Heart left ventricle (tissue), 13 donors: ENCODE results near the gene TTLL11.

ENCODE experiments used
- CTCF ChIP-seq, 12 donors: fragments of 200-600 bp; sonication (generic) in 4 of 12; IDR thresholded peaks; one replicate each; pipeline versions ENCODE4 v1.5.0 to v1.8.0; 2018 to 2022; ENCODE audit warnings: antibody characterized with exemption in 12 of 12, mild to moderate bottlenecking in 5 of 12
- POLR2A ChIP-seq, 2 donors: fragments of 450-650 bp; IDR thresholded peaks; one replicate each; pipeline ENCODE4 v1.6.1; 2017; ENCODE audit warnings: antibody characterized with exemption in 2 of 2, mild to moderate bottlenecking in 2 of 2, moderate library complexity in 2 of 2
- donor health status: ischemic (EF 13 %, LVEDD 7.1; RV severe dilation, severe dysfunction).
- donor health status: DM: no; HTN: yes; CAD: no.
- donor health status: DM: no; HTN: no; CAD: no.
- donor health status: ischemic (EF 25% LVEDD 6.9; RV normal size, moderate dysfunction).
- donor health status: ischemic (EF 25% LVEDD 5.7; RV mildly dilated, moderate dysfunction).
- donor health status: ischemic (EF 35%, LVEDD 5.7; RV mildly dilated, moderate dysfunction).
- donor health status: nonischemic (EF 11% LVEDD 7.7; RV severe dilation, severe dysfunction).
- donor health status: DM: yes; HTN: yes; CAD: no.
- donor health status: PGD.
- donor health status: ischemic (EF 29% LVEDD 5.4; RV normal size, mild dysfunction).
- donor health status: nonischemic (EF 23%, LVEDD 6.1; RV moderate dilation, normal function).

- TF ChIP-seq CTCF (IDR thresholded peaks at IDR 0.05): peak in 11 of 12 donors; percentile 93 to 99 (median 94)
- no peak for TF ChIP-seq POLR2A (IDR thresholded peaks at IDR 0.05)
These were observed 32.0 kb upstream of the TTLL11 start for GRCh38 chr9:122125158-122125508.
